ENCODE data around the gene SLC22A1.

Gene SLC22A1

DNA sequence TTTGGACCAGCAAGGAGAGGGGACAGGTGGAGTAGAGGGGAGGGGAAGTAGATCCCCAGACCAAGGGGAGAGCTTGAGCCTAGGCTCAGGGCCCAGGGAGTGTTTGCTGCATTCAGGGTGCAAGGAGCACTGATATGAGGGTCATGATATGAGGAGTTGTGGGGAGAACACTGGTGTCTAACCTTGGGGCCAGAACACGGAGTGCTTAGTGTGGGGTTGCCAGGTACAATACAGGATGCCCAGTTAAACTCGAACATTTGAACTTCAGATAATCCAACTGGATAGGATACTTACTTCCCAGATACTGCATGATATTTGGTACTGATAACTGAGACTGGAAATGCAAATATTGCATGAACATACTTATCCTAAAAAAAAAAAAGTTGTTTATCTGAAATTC is 2.4 kb downstream of the SLC22A1 start:
- no peak for TF ChIP-seq SIN3A (IDR thresholded peaks at IDR 0.05; ENCODE audit: borderline replicate concordance, insufficient read depth, low read length)
- no peak for TF ChIP-seq TAF1 (IDR thresholded peaks at IDR 0.05; ENCODE audit: borderline replicate concordance, insufficient read depth, low read length)
- TF ChIP-seq, protein P1, sequence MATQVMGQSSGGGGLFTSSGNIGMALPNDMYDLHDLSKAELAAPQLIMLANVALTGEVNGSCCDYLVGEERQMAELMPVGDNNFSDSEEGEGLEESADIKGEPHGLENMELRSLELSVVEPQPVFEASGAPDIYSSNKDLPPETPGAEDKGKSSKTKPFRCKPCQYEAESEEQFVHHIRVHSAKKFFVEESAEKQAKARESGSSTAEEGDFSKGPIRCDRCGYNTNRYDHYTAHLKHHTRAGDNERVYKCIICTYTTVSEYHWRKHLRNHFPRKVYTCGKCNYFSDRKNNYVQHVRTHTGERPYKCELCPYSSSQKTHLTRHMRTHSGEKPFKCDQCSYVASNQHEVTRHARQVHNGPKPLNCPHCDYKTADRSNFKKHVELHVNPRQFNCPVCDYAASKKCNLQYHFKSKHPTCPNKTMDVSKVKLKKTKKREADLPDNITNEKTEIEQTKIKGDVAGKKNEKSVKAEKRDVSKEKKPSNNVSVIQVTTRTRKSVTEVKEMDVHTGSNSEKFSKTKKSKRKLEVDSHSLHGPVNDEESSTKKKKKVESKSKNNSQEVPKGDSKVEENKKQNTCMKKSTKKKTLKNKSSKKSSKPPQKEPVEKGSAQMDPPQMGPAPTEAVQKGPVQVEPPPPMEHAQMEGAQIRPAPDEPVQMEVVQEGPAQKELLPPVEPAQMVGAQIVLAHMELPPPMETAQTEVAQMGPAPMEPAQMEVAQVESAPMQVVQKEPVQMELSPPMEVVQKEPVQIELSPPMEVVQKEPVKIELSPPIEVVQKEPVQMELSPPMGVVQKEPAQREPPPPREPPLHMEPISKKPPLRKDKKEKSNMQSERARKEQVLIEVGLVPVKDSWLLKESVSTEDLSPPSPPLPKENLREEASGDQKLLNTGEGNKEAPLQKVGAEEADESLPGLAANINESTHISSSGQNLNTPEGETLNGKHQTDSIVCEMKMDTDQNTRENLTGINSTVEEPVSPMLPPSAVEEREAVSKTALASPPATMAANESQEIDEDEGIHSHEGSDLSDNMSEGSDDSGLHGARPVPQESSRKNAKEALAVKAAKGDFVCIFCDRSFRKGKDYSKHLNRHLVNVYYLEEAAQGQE (IDR thresholded peaks at IDR 0.05; ENCODE audit: insufficient read depth in 1 of 2, low read depth in 2 of 2, low read length in 2 of 2): no peak
- no peak for TF ChIP-seq FOXP2 (optimal IDR thresholded peaks at IDR 0.05; ENCODE audit: borderline replicate concordance, extremely low read depth, extremely low read length, insufficient read depth)

- TF ChIP-seq POLR2AphosphoS5 (IDR thresholded peaks at IDR 0.05; ENCODE audit: low read depth, low read length) (no peak), SIN3A (IDR thresholded peaks at IDR 0.05; ENCODE audit: borderline replicate concordance, insufficient read depth, low read length) (no peak), TAF1 (IDR thresholded peaks at IDR 0.05; ENCODE audit: borderline replicate concordance, insufficient read depth, low read length) (no peak), FOXP2 (optimal IDR thresholded peaks at IDR 0.05; ENCODE audit: borderline replicate concordance, extremely low read depth, extremely low read length, insufficient read depth) (no peak)
- TF ChIP-seq, protein P1 (IDR thresholded peaks at IDR 0.05; ENCODE audit: insufficient read depth in 1 of 2, low read depth in 2 of 2, low read length in 2 of 2): no peak
Observed at GRCh38 chr6:160124605-160125004, 3.0 kb downstream of the SLC22A1 start.

DNA sequence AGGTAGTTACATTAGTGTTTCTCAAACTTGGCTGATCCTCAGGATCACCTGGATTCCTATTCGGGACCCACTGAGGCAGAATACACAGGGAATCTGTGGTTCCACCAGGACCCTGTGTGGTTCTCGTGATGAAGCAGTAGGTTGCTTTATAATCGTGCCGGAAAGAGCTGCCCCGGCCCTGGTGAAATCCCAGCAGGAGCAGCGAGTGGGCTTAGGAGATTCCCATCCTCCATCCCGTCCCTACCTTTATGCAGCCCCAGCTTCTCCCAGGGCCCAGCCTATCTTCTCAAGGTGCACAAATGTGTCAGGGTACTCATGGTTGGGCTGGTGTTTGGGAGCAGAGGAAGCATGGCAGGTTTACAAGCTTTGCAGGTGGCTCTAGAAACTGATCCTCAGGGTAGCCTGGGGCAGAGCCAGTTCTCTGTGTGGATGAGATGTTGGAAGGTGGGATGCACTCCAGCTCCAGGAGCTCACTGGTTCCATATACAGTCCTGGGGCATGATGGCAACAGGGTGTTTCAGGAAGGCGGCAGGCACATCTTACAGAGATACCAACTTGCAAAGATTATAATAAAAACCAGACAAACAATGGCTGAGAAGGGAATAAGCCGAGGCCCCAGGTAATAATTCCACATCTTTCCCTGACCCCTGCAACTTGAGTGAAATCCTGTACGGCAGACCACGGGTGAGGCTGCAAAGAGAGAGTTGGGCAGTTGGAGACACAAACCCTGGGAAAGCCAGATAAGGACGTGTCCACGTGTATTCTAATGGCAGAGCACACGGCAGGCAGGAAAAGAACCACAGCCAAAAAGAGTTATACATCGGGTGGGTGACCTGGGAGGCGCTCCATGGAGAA is 5.9 kb downstream of the SLC22A1 start:
- no peak for TF ChIP-seq FOXP2 (optimal IDR thresholded peaks at IDR 0.05; ENCODE audit: borderline replicate concordance, extremely low read depth, extremely low read length, insufficient read depth)
- TF ChIP-seq POLR2AphosphoS5 (IDR thresholded peaks at IDR 0.05; ENCODE audit: low read depth, low read length): no peak
- no peak for TF ChIP-seq TAF1 (IDR thresholded peaks at IDR 0.05; ENCODE audit: borderline replicate concordance, insufficient read depth, low read length)
- TF ChIP-seq, protein P1 (IDR thresholded peaks at IDR 0.05; ENCODE audit: insufficient read depth in 1 of 2, low read depth in 2 of 2, low read length in 2 of 2): no peak

- TF ChIP-seq FOXP2 (optimal IDR thresholded peaks at IDR 0.05; ENCODE audit: borderline replicate concordance, extremely low read depth, extremely low read length, insufficient read depth): no peak
- TF ChIP-seq TAF1 (IDR thresholded peaks at IDR 0.05; ENCODE audit: borderline replicate concordance, insufficient read depth, low read length): no peak
- TF ChIP-seq POLR2AphosphoS5 (IDR thresholded peaks at IDR 0.05; ENCODE audit: low read depth, low read length): no peak
- TF ChIP-seq SIN3A (IDR thresholded peaks at IDR 0.05; ENCODE audit: borderline replicate concordance, insufficient read depth, low read length): no peak
- TF ChIP-seq, protein P1 (IDR thresholded peaks at IDR 0.05; ENCODE audit: insufficient read depth in 1 of 2, low read depth in 2 of 2, low read length in 2 of 2): no peak
Observed at GRCh38 chr6:160128125-160128683, 6.6 kb downstream of the SLC22A1 start.
